Endothelial cell of umbilical vein (primary cell): ENCODE data around the gene CARD14. TPM values are rescaled to one million over a fixed set of nuclear protein-coding genes. Genes with fewer than 3 reads are reported as not detected.

Experiments used
- BruUV-seq: library from RNA; stranded (reverse); fragments of 400-500 nt; replicated peaks from 2 replicates; lab custom pipeline; 2021; lab: Mats Ljungman, UMichigan
- CTCF ChIA-PET: fragments of 300-600, 350-600 bp; sonication (Branson Sonifier 250); formaldehyde crosslinking; loops from one replicate; lab custom pipeline; 2021; ENCODE audit warnings: antibody characterized with exemption, inconsistent platforms; lab: Charles Lee
- POLR2A ChIA-PET: fragments of 300-600, 350-600 bp; sonication (Branson Sonifier 250); formaldehyde crosslinking; loops from one replicate; lab custom pipeline; 2021; ENCODE audit warnings: antibody characterized with exemption, inconsistent platforms; lab: Charles Lee
- DNase-seq: peaks from one replicate; pipeline ENCODE4 v3.0.0-alpha.2; 2011; ENCODE audit warnings: low read depth, low spot score
- FAIRE-seq: peaks from 2 replicates; lab custom pipeline; 2011; peaks lifted over from hg19 to GRCh38; lab: Jason Lieb, UNC
- H2AFZ ChIP-seq: 2 replicates; pipeline ENCODE4 v1.6.0; 2012; ENCODE audit warnings: low read depth, low read length, control low read depth, inconsistent platforms
- H3K27ac ChIP-seq: 2 replicates; pipeline ENCODE4 v1.5.1; 2011; ENCODE audit warnings: low read depth, mild to moderate bottlenecking, control low read depth, low read length, moderate library complexity; ENCODE audit not compliant: insufficient read depth
- H3K27me3 ChIP-seq, 2 experiments: 2 replicates each; pipeline versions ENCODE4 v1.6.0 to v1.6.1; 2011; ENCODE audit warnings: low read length in 2 of 2, mixed read lengths in 1 of 2; ENCODE audit not compliant: control insufficient read depth in 2 of 2, insufficient read depth in 2 of 2
- H3K36me3 ChIP-seq, 2 experiments: 2 replicates in 1 of 2; 3 replicates in 1 of 2; pipeline ENCODE4 v1.5.1; 2011; ENCODE audit warnings: low read length in 2 of 2, mild to moderate bottlenecking in 1 of 2, moderate library complexity in 1 of 2; ENCODE audit not compliant: control insufficient read depth in 2 of 2, insufficient read depth in 2 of 2; ENCODE audit errors: extremely low read depth in 1 of 2
- H3K4me1 ChIP-seq: 3 replicates; pipeline ENCODE4 v1.5.1; 2011; ENCODE audit warnings: mild to moderate bottlenecking, low read length; ENCODE audit not compliant: control insufficient read depth, insufficient read depth; ENCODE audit errors: extremely low read depth
- H3K4me2 ChIP-seq: 2 replicates; pipeline ENCODE4 v1.6.1; 2011; ENCODE audit warnings: low read length, control low read depth, mixed read lengths; ENCODE audit not compliant: insufficient read depth
- H3K4me3 ChIP-seq, 3 experiments: fragments of 200-600 bp in 1 of 3; sonication (generic), shearing (Covaris generic) in 1 of 3; replicated peaks in 1 of 3; 2 replicates each; pipeline ENCODE4 v1.5.1; 2011 to 2016; ENCODE audit warnings: control low read depth in 3 of 3, low read length in 3 of 3, mild to moderate bottlenecking in 2 of 3, inconsistent platforms in 1 of 3, low read depth in 1 of 3, moderate library complexity in 1 of 3; ENCODE audit not compliant: insufficient read depth in 1 of 3
- H3K79me2 ChIP-seq: 2 replicates; pipeline ENCODE4 v1.6.0; 2012; ENCODE audit warnings: low read length, inconsistent platforms; ENCODE audit not compliant: control insufficient read depth, insufficient read depth
- H3K9ac ChIP-seq: replicated peaks from 2 replicates; pipeline ENCODE3; 2011; ENCODE audit warnings: low read length, control low read depth; ENCODE audit not compliant: insufficient read depth; ENCODE audit errors: extremely low read depth
- H3K9me1 ChIP-seq: replicated peaks from 3 replicates; pipeline ENCODE4 v1.6.0; 2011; ENCODE audit warnings: mild to moderate bottlenecking, low read length; ENCODE audit not compliant: control insufficient read depth, insufficient read depth; ENCODE audit errors: extremely low read depth
- H3K9me3 ChIP-seq: replicated peaks from 2 replicates; pipeline ENCODE4 v1.5.1; 2012; ENCODE audit warnings: low read length, inconsistent platforms; ENCODE audit not compliant: control insufficient read depth, insufficient read depth
- H4K20me1 ChIP-seq: replicated peaks from 2 replicates; pipeline ENCODE3; 2011; ENCODE audit warnings: mild to moderate bottlenecking, low read length; ENCODE audit not compliant: control insufficient read depth, insufficient read depth; ENCODE audit errors: extremely low read depth
- CTCF ChIP-seq, 2 donors: IDR thresholded peaks; 1 replicate in 1 of 2; 2 replicates in 1 of 2; pipeline ENCODE4 v1.5.1; 2011; ENCODE audit warnings: low read length in 2 of 2, mild to moderate bottlenecking in 2 of 2, moderate library complexity in 2 of 2, control low read depth in 1 of 2, inconsistent platforms in 1 of 2, low read depth in 1 of 2; ENCODE audit not compliant: insufficient read depth in 1 of 2; ENCODE audit errors: extremely low read depth in 1 of 2
- EZH2 ChIP-seq: IDR thresholded peaks from 2 replicates; pipeline ENCODE4 v1.6.1; 2012; ENCODE audit warnings: borderline replicate concordance, low read depth, mild to moderate bottlenecking, moderate library complexity, low read length, inconsistent platforms; ENCODE audit not compliant: severe bottlenecking
- FOS ChIP-seq: IDR thresholded peaks from 2 replicates; pipeline ENCODE4 v1.6.1; 2011; ENCODE audit warnings: mild to moderate bottlenecking, low read length, moderate library complexity, borderline replicate concordance; ENCODE audit not compliant: insufficient read depth
- GATA2 ChIP-seq: IDR thresholded peaks from 2 replicates; pipeline ENCODE4 v1.7.0; 2011; ENCODE audit warnings: low read depth, mild to moderate bottlenecking, moderate library complexity, mixed read lengths, low read length; ENCODE audit not compliant: insufficient read length, insufficient read depth
- JUN ChIP-seq: IDR thresholded peaks from 2 replicates; pipeline ENCODE4 v1.6.1; 2011; ENCODE audit warnings: borderline replicate concordance, low read depth; ENCODE audit not compliant: insufficient read length, insufficient read depth
- MAX ChIP-seq: IDR thresholded peaks from 2 replicates; pipeline ENCODE4 v1.6.1; 2011; ENCODE audit not compliant: insufficient read depth, insufficient read length
- MYC ChIP-seq: IDR thresholded peaks from one replicate; pipeline ENCODE4 v1.6.1; 2011; ENCODE audit warnings: mild to moderate bottlenecking, low read depth, low read length
- POLR2A ChIP-seq: IDR thresholded peaks from 2 replicates; pipeline ENCODE4 v1.6.1; 2012; ENCODE audit warnings: low read depth, mild to moderate bottlenecking, control low read depth, low read length
- POLR2AphosphoS5 ChIP-seq: IDR thresholded peaks from 2 replicates; pipeline ENCODE4 v1.6.1; 2012; ENCODE audit warnings: low read depth, mild to moderate bottlenecking, control low read depth, low read length, moderate library complexity; ENCODE audit not compliant: insufficient read depth
- dilution Hi-C: fragments of 300-500 bp; cut with MboI; formaldehyde crosslinking; loops from one replicate; pipeline ENCODE4 v1.15.0; 2019; ENCODE audit warnings: low sequenced_read_pairs; ENCODE audit not compliant: extremely low pct_ligation_motif_present
- intact Hi-C: fragments of 100-400 bp; cut with micrococcal nuclease; formaldehyde crosslinking; loops from one replicate; pipeline ENCODE4 v1.10.0; 2022
- polyA plus RNA-seq, 4 experiments: library from polyadenylated mRNA; depleted of rRNA in 3 of 4; stranded (reverse) in 3 of 4; unstranded in 1 of 4; fragments of >200 nt; gene quantifications; 2 replicates each; pipeline versions ENCODE4 v1.2.1 to v1.2.3, GENCODE V29; 2011 to 2012; ENCODE audit warnings: missing spikeins in 1 of 4
- total RNA-seq: library from RNA; stranded (reverse); gene quantifications from 2 replicates; pipeline ENCODE4 v1.2.3, GENCODE V29; 2021

Gene CARD14
- total and polyA plus RNA-seq, 2 donors (not counting 3 experiments of a cell fraction or from before 2014, with no cell fraction given), result not detected

GRCh38 chr17:80213643-80213975 lies 43.8 kb downstream of the CARD14 start:
- no peaks in the 10 kb centered on the region for H3K4me1 ChIP-seq
- peaks cover 11 to 49% of the 10 kb centered on the region in 2 experiments for H3K36me3 ChIP-seq
- DNase-seq (no peak), FAIRE-seq (no peak)
- H3K9ac ChIP-seq, result no peak overlapping the region
- intact Hi-C loops, result no loop called here
- H4K20me1 ChIP-seq, result no peaks in the 10 kb centered on the region
- dilution Hi-C loops, result no loop called here
- no peaks in the 10 kb centered on the region for H3K9me1 ChIP-seq
- no peaks in the 10 kb centered on the region for H3K9me3 ChIP-seq
- no peak overlapping the region for H3K4me3 ChIP-seq
- ChIA-PET POLR2A (no interaction called here), CTCF (no interaction called here)
- no TSS peak for BruUV-seq
- H3K79me2 ChIP-seq, result peaks cover 3% of the 10 kb centered on the region
- H2AFZ ChIP-seq, result no peak overlapping the region
- no peak overlapping the region for H3K27ac ChIP-seq
- H3K4me2 ChIP-seq, result no peak overlapping the region
- TF ChIP-seq POLR2A (no peak), POLR2AphosphoS5 (no peak), GATA2 (no peak), CTCF (IDR thresholded peaks at IDR 0.05; ENCODE audit: extremely low read depth in 1 of 2, insufficient read depth in 1 of 2, low read depth in 1 of 2, low read length in 2 of 2) (no peak), JUN (no peak), FOS (no peak), MAX (no peak), MYC (no peak), EZH2 (no peak)
- H3K27me3 ChIP-seq, result no peaks in the 10 kb centered on the region
